SW480 (cell line): ENCODE results near the gene SAP30L.
A peak's percentile ranks its signal among the peaks of the same experiment; 100 is the strongest.

ENCODE experiments used
- DNase-seq: peaks from one replicate; pipeline ENCODE4 v3.0.0-alpha.2; 2016; ENCODE audit warnings: low spot score

Gene SAP30L

GRCh38 chr5:154419236-154419635 lies 26.6 kb upstream of the SAP30L start:
- no peak for DNase-seq

- DNase-seq: no peak
These were observed 23.9 kb upstream of the SAP30L start for GRCh38 chr5:154421868-154422267.

- no peak for DNase-seq
These were observed 23.5 kb upstream of the SAP30L start for GRCh38 chr5:154422298-154422697.

DNA sequence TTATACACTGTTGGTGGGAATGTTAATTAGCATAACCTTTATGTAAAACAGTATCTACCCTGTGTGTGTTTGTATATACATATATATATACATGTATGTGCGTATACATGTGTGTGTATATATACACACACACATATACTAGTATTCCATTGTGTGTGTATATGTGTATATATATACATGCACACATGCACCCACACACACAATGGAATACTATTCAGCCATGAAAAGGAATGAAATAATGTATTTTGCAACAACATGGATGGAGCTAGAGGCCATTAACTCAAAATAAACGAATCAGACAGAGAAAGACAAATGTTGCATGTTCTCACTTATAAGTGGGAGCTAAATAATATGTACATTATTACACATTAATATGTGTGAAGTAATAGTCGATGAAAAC lies 17.6 kb upstream of the SAP30L start:
- no peak for DNase-seq

- no peak for DNase-seq
These were observed 16.5 kb upstream of the SAP30L start for GRCh38 chr5:154429341-154429740.

DNA sequence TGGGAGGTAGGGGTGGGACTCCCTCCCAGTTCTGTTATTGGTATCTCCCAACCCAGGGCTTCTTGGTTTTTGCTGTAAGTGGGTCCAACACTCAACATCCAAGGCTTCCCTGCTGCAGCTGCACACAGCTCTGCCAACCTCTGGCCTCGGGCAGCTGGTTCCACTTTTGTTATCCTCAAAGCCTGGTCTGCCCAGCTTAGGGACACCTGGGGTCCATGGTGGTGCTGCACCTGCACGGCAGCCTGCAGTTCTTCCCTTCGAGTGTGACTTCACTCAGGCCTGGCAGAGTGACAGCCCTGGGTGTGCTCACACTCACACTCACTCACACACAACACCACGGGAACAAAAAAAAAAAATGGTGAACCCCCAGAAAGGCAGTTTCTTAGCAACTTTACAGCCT lies 15.3 kb upstream of the SAP30L start:
- no peak for DNase-seq

DNA sequence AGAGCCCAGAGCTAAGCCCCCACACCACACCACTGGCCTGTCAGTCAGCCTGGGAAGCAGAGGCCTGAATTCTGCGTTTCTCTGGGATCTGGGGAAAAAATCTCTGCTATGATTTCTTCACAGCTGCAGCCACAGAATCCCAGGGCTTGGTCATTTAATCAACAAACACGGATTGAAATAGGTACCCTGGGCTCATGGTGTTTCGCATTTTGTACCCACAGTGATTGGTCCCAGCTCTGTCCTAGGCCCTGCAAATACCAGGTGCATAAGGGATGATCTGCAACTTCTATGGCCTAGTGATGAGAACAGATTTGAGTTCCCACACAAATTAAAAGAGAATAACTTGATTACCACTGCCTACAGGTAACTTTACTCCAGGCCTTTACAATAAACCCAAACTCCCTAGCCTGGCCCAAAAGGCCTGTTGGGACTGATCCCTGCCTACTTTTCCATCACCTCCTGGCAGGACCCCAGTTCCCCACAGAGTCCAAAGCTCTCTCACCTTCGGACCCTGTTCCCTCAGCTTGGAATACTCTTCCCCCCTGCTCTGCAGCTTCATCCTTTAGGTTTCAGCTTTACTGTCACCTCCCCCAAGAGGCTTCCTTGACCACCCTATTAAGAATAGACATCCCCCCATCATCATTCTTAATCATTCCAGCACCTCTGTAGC lies 14.7 kb upstream of the SAP30L start:
- DNase-seq: no peak

DNA sequence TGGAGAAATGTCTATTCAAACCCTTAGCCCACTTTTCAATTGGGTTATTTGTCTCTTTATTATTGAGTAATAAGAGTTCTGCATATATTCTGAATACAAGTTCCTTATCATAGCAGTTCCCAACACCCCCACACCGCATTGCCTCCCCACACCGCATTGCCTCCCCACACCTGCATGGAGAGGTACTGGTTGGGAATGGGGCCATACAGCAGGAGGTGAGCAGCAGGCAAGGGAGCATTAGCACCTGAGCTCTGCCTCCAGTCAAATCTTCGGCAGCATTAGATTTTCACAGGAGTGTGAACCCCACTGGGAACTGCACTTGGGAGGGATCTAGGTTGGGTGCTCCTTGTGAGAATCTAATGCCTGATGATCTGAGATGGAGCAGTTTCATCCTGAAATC lies 10.6 kb upstream of the SAP30L start:
- DNase-seq: no peak

GRCh38 chr5:154437281-154437965 lies 8.4 kb upstream of the SAP30L start:
- no peak for DNase-seq

- DNase-seq: no peak
These were observed 5.3 kb upstream of the SAP30L start for GRCh38 chr5:154440540-154440939.

DNA sequence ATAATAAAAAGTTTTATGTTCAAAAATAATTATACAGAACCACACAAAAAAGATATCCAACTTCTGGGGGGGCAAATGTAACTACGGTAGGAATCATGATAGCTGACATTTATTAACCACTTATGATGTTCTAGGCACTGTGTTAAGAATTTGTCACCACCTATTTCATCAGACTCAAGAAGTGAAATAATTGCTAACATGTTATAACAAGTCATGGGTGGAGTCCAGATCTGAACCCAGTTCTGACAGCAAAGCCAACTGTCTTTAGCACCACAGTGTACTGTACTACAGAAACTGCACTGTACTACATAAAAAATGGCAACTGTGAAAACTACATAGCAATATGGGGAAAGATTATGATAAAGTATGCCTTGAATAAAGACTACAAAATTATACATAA lies 3.0 kb upstream of the SAP30L start:
- DNase-seq: no peak

DNA sequence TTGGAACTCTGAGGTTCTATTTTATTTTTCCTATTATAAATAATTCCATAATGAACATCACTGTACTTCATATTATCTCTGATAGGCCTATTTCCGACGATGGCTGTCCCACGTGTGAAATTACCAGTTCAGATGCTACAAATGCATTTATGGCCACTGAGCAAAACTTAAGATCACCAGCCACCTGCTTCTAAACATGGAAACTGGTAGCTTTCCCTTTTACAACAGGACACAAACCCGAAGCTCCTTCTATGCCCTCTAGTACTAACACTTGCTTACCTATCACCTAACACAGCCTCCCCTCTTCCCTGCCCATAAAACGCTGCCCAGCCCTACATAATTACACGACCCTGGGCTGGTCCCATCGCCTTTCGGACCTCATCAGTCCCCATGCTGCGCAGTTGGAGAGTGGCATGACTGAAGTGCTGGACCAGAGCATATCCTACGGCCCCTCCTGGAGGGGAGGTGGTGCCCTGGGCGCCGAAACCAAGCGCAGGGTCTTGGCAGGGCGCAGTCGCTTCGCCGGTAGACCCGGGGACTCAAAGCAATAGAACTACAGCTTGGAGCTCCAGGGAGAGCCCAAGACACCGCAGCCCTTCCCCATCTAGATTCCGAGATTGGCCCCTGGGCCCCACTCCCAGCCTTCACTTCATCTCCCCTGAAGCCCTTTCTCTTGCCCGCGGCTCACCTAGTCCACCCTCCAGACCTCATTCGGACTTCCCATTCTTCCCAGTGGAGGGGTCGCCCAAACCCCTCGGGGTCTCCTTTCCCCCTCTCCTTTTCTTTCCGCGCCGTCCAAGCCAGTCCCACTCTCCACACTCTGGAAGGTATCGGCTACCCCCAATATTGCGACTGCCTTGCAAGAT lies 1.0 kb upstream of the SAP30L start:
- DNase-seq: peak; percentile 45

GRCh38 chr5:154446195-154447088 lies 645 bp downstream of the SAP30L start:
- peak; percentile 39 for DNase-seq

- no peak for DNase-seq
These were observed 1.4 kb downstream of the SAP30L start for GRCh38 chr5:154447089-154447725.

DNA sequence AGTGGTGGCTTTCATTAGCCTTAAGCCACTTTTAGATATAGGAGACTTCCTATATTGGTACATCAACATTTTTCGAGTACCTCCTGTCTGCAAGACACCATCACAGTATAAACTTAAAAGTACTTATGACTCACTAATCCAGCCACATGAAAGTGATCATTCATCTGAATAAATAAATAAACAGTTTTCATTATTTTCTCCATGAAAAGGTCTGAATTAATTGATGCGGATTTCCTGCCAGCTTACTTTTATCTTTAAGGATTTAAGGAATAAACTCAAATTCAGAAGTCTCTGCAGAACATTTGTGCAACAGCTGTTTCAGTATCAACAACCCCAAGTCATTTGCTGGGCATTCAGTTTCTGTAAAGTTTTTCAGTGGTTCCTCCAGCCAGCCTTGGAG lies 4.0 kb downstream of the SAP30L start:
- peak; percentile 77 for DNase-seq

- no peak for DNase-seq
These were observed 6.2 kb downstream of the SAP30L start for GRCh38 chr5:154451957-154452356.

GRCh38 chr5:154455585-154455984 lies 9.8 kb downstream of the SAP30L start:
- no peak for DNase-seq

- DNase-seq: no peak
These were observed 10.7 kb downstream of the SAP30L start for GRCh38 chr5:154456540-154456939.

DNA sequence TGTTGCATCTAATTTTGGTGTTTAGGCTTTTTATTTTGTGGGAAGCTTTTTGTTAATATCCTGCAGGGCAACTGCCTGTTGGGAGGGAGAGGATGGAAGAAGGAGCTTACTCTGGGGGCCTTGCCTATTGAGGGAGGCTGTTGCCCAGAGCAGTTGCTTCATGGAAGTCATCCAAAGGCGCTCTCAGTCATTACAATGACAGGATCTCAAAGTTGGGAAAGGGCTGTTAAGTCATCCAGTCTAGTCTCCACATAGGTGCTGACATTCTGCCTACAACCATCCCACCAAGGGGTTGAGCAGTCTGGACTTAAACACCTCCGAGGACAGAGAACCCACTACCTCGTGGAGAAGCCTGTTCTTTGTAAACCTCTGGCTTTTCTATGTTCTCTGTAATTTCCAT lies 13.2 kb downstream of the SAP30L start:
- no peak for DNase-seq

GRCh38 chr5:154460172-154460571 lies 14.4 kb downstream of the SAP30L start:
- DNase-seq: no peak

- DNase-seq: peak; percentile 21
These were observed 15.7 kb downstream of the SAP30L start for GRCh38 chr5:154461531-154461930.
